ENCODE data around the gene TTC19.

- TF ChIP-seq EZH2 (IDR thresholded peaks at IDR 0.05; ENCODE audit: low read depth) = no peak
- TF ChIP-seq CTCF (conservative IDR thresholded peaks at IDR 0.05) = no peak
Observed at GRCh38 chr17:15957608-15958307, 41.9 kb upstream of the TTC19 start.
